Liver (tissue), 9 donors: ENCODE results near the gene GSTA2. TPM values are rescaled to one million over a fixed set of nuclear protein-coding genes. Genes with fewer than 3 reads are reported as not detected.

Experiments used
- DNase-seq: peaks from one replicate; pipeline ENCODE4 v3.0.0-alpha.2; 2017; ENCODE audit warnings: low spot score
- H3K27ac ChIP-seq, 2 donors: one replicate each; pipeline ENCODE4 v1.7.0; 2013; ENCODE audit warnings: inconsistent platforms in 2 of 2, low read length in 2 of 2, control low read depth in 1 of 2, low read depth in 1 of 2, mild to moderate bottlenecking in 1 of 2
- H3K27me3 ChIP-seq, 4 donors: one replicate each; pipeline versions ENCODE4 v1.6.1 to v1.7.0; 2013; ENCODE audit warnings: low read length in 3 of 4, inconsistent platforms in 1 of 4, mild to moderate bottlenecking in 1 of 4, moderate library complexity in 1 of 4; ENCODE audit not compliant: control insufficient read depth in 4 of 4, insufficient read depth in 4 of 4
- H3K36me3 ChIP-seq, 4 donors: one replicate each; pipeline versions ENCODE4 v1.6.1 to v1.7.0; 2013; ENCODE audit warnings: low read length in 3 of 4, mild to moderate bottlenecking in 3 of 4, low read depth in 1 of 4, moderate library complexity in 1 of 4; ENCODE audit not compliant: control insufficient read depth in 4 of 4, insufficient read depth in 3 of 4
- H3K4me1 ChIP-seq, 4 donors: one replicate each; pipeline versions ENCODE4 v1.6.1 to v1.7.0; 2013; ENCODE audit warnings: low read length in 3 of 4, mild to moderate bottlenecking in 3 of 4, moderate library complexity in 1 of 4; ENCODE audit not compliant: control insufficient read depth in 4 of 4, insufficient read depth in 4 of 4
- H3K4me3 ChIP-seq, 3 donors: one replicate each; pipeline versions ENCODE4 v1.6.1 to v1.7.0; 2013; ENCODE audit warnings: low read length in 3 of 3, control low read depth in 1 of 3, low read depth in 1 of 3, mild to moderate bottlenecking in 1 of 3
- H3K9ac ChIP-seq, 2 donors: one replicate each; pipeline ENCODE4 v1.7.0; 2013; ENCODE audit warnings: low read length in 2 of 2, mild to moderate bottlenecking in 2 of 2, moderate library complexity in 2 of 2, control low read depth in 1 of 2, low read depth in 1 of 2
- H3K9me3 ChIP-seq, 4 donors: one replicate each; pipeline versions ENCODE4 v1.6.1 to v1.7.0; 2013; ENCODE audit warnings: low read length in 3 of 4; ENCODE audit not compliant: control insufficient read depth in 4 of 4
- EGR1 ChIP-seq, 2 donors: IDR thresholded peaks; 2 replicates each; pipeline ENCODE4 v1.6.1; 2016 to 2018; ENCODE audit warnings: antibody characterized with exemption in 2 of 2, low read depth in 2 of 2
- FOXA2 ChIP-seq: IDR thresholded peaks from 2 replicates; pipeline ENCODE4 v1.6.1; 2016; ENCODE audit warnings: antibody characterized with exemption
- GABPA ChIP-seq, 2 donors: IDR thresholded peaks in 1 of 2; conservative IDR thresholded peaks in 1 of 2; 2 replicates each; pipeline ENCODE4 v1.6.1; 2016; ENCODE audit warnings: antibody characterized with exemption in 2 of 2, mild to moderate bottlenecking in 1 of 2, moderate library complexity in 1 of 2
- HNF4A ChIP-seq, 2 donors: conservative IDR thresholded peaks; 2 replicates each; pipeline ENCODE4 v1.6.1; 2016; ENCODE audit warnings: antibody characterized with exemption in 2 of 2, mild to moderate bottlenecking in 2 of 2
- HNF4G ChIP-seq: IDR thresholded peaks from 2 replicates; pipeline ENCODE4 v1.6.1; 2016; ENCODE audit warnings: antibody characterized with exemption
- JUND ChIP-seq, 2 donors: IDR thresholded peaks; 2 replicates each; pipeline ENCODE4 v1.6.1; 2016; ENCODE audit warnings: antibody characterized with exemption in 2 of 2
- NR2F2 ChIP-seq: IDR thresholded peaks from 2 replicates; pipeline ENCODE4 v1.6.1; 2016; ENCODE audit warnings: antibody characterized with exemption
- RAD21 ChIP-seq, 2 donors: IDR thresholded peaks; 2 replicates each; pipeline ENCODE4 v1.6.1; 2016; ENCODE audit warnings: antibody characterized with exemption in 2 of 2, mild to moderate bottlenecking in 2 of 2
- RXRA ChIP-seq, 2 donors: IDR thresholded peaks; 2 replicates each; pipeline ENCODE4 v1.6.1; 2017 to 2018; ENCODE audit warnings: antibody characterized with exemption in 2 of 2, mild to moderate bottlenecking in 1 of 2
- SP1 ChIP-seq: IDR thresholded peaks from 2 replicates; pipeline ENCODE4 v1.6.1; 2018; ENCODE audit warnings: antibody characterized with exemption, mild to moderate bottlenecking
- TAF1 ChIP-seq: conservative IDR thresholded peaks from 2 replicates; pipeline ENCODE4 v1.6.1; 2016; ENCODE audit warnings: antibody characterized with exemption, mild to moderate bottlenecking
- YY1 ChIP-seq: IDR thresholded peaks from 2 replicates; pipeline ENCODE4 v1.6.1; 2016; ENCODE audit warnings: antibody characterized with exemption, mild to moderate bottlenecking
- WGBS: extraction: QIAGEN DNeasy Blood & Tissue Kit; methylation state at CpG from one replicate; pipeline ENCODE4 v1.1.7; 2013; 5-methylcytosine and 5-hydroxymethylcytosine counted together
- polyA plus RNA-seq, 2 donors: library from polyadenylated mRNA; stranded (reverse) in 1 of 2; unstranded in 1 of 2; fragments of 200-250 nt in 1 of 2; fragments of >200 nt in 1 of 2; fragmentation: Nextera tagmentation in 1 of 2; extraction: Ambion mirVana in 1 of 2; gene quantifications; one replicate each; pipeline versions ENCODE4 v1.2.1 to v1.2.3, GENCODE V29; 2013 to 2015
- total RNA-seq, 2 donors: library from RNA; depleted of rRNA; stranded (reverse); fragments of >200 nt; gene quantifications; one replicate each; pipeline ENCODE4 v1.2.3, GENCODE V29; 2014
- TF ChIP-seq, protein P1 (sequence below): IDR thresholded peaks from 2 replicates; pipeline ENCODE4 v1.6.1; 2016; ENCODE audit warnings: antibody characterized with exemption
- TF ChIP-seq, protein P2 (sequence below): IDR thresholded peaks from 2 replicates; pipeline ENCODE4 v1.6.1; 2016; ENCODE audit warnings: antibody characterized with exemption
- TF ChIP-seq, protein P3 (sequence below): IDR thresholded peaks from 2 replicates; pipeline ENCODE4 v1.6.1; 2016; ENCODE audit warnings: antibody characterized with exemption, mild to moderate bottlenecking
- donor health status: healthy.
- donor health status: healthy.
- donor health status: healthy.
- donor health status: healthy.
- donor health status: healthy.

GSTA2 gene
- total and polyA plus RNA-seq, 4 donors, result 1.4 to 110 (median 2.1) TPM

DNA sequence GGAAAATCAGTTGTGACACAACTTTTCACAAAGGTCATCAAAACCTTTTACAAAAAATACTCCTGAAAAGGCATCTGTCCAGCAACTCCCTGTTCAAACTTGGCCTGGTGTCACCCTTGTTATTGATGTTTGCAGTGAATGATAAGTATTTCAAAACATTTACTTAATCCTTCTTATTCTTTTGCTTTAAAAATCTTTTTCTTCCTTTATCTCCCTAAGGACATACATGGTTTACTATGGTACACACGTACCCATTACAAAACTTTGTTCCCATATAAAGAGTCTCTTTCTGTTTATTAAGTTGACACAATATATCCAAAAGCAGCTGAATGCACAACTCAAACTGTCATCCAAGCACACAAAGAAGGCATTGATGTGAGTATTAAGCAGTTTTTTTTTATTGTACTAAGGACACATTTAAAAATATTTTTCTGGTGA, 17.5 kb downstream of the GSTA2 start (continued):
- TF ChIP-seq, protein P1, sequence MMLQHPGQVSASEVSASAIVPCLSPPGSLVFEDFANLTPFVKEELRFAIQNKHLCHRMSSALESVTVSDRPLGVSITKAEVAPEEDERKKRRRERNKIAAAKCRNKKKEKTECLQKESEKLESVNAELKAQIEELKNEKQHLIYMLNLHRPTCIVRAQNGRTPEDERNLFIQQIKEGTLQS, result no peak
- TF ChIP-seq FOXA2, result peak; percentile 76
- TF ChIP-seq RXRA (IDR thresholded peaks at IDR 0.05), result peak; percentile 79 to 87
- peak in 1 of 2 donors; percentile 47 for TF ChIP-seq RAD21 (IDR thresholded peaks at IDR 0.05)
- no peak for TF ChIP-seq HNF4G
- peak; percentile 61 for TF ChIP-seq SP1
- peak; percentile 42 for TF ChIP-seq JUND (IDR thresholded peaks at IDR 0.05)
- peak; percentile 13 for TF ChIP-seq TAF1
- peak; percentile 79 for TF ChIP-seq HNF4A (conservative IDR thresholded peaks at IDR 0.05)
- no peak for TF ChIP-seq EGR1 (IDR thresholded peaks at IDR 0.05; ENCODE audit: low read depth in 2 of 2)
- TF ChIP-seq, protein P2, sequence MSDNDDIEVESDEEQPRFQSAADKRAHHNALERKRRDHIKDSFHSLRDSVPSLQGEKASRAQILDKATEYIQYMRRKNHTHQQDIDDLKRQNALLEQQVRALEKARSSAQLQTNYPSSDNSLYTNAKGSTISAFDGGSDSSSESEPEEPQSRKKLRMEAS, result peak; percentile 32
- TF ChIP-seq YY1, result no peak

DNA sequence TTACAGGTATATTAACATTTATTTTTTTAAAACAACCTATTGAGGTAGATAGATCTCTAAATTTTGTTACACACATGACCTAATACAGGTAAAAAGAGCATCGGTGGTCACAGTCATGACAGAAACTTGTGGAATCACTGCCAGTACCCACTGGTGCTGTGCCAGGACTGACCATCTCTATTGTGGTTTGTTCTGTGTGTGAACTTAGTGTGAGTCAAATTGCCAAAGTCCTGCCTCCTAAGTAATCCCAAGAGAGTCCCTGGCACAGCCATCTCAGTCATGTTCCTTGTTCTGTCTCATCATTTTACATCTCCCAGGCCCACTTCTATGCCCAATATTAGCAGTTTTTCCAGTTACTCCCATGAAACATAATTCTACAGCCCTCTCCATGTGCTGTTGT, 21.4 kb downstream of the GSTA2 start:
- no peak for DNase-seq
- Histone ChIP-seq H3K9me3 (no peaks in the 10 kb centered on the region), H3K9ac (no peak overlapping the region), H3K27me3 (no peaks in the 10 kb centered on the region), H3K36me3 (no peaks in the 10 kb centered on the region), H3K4me3 (no peak overlapping the region), H3K4me1 (peaks cover 0 to 38% (median 34%) of the 10 kb centered on the region in 4 donors), H3K27ac (no peak overlapping the region)
- TF ChIP-seq HNF4A (conservative IDR thresholded peaks at IDR 0.05) (peak in 1 of 2 donors; percentile 48), YY1 (no peak), RXRA (IDR thresholded peaks at IDR 0.05) (peak in 1 of 2 donors; percentile 28)
- WGBS, result 45% methylated on average over 1 of the region's 1 CpG

DNA sequence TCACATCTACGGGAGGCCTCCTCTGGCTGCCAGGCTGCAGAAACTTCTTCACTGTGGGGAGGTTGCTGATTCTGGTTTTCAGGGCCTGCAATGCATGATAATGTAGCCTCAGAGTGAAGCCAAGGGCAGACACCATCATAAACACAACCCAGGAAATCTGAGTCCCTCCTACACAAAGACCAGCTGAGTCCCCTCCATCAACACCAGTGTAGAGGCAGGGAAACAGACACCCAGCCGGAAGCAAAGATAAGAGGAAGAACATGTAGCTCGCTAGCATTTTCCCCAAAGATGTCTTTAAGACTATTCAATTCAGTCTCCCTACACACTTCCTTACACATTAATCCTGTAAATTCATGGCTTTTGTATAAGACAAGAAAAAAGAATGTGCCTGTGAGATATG, 23.6 kb downstream of the GSTA2 start:
- no peaks in the 10 kb centered on the region for H3K36me3 ChIP-seq
- DNase-seq, result no peak
- H3K27ac ChIP-seq, result no peak overlapping the region
- no peaks in the 10 kb centered on the region for H3K9me3 ChIP-seq
- H3K4me1 ChIP-seq, result peaks cover 8 to 37% (median 32%) of the 10 kb centered on the region in 4 donors
- peak overlapping the region in 1 of 3 donors; percentile 22 for H3K4me3 ChIP-seq
- WGBS, result 86% methylated on average over 3 of the region's 3 CpGs
- no peak overlapping the region for H3K9ac ChIP-seq
- H3K27me3 ChIP-seq, result no peaks in the 10 kb centered on the region
- TF ChIP-seq, protein P3, sequence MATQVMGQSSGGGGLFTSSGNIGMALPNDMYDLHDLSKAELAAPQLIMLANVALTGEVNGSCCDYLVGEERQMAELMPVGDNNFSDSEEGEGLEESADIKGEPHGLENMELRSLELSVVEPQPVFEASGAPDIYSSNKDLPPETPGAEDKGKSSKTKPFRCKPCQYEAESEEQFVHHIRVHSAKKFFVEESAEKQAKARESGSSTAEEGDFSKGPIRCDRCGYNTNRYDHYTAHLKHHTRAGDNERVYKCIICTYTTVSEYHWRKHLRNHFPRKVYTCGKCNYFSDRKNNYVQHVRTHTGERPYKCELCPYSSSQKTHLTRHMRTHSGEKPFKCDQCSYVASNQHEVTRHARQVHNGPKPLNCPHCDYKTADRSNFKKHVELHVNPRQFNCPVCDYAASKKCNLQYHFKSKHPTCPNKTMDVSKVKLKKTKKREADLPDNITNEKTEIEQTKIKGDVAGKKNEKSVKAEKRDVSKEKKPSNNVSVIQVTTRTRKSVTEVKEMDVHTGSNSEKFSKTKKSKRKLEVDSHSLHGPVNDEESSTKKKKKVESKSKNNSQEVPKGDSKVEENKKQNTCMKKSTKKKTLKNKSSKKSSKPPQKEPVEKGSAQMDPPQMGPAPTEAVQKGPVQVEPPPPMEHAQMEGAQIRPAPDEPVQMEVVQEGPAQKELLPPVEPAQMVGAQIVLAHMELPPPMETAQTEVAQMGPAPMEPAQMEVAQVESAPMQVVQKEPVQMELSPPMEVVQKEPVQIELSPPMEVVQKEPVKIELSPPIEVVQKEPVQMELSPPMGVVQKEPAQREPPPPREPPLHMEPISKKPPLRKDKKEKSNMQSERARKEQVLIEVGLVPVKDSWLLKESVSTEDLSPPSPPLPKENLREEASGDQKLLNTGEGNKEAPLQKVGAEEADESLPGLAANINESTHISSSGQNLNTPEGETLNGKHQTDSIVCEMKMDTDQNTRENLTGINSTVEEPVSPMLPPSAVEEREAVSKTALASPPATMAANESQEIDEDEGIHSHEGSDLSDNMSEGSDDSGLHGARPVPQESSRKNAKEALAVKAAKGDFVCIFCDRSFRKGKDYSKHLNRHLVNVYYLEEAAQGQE, result no peak
- TF ChIP-seq GABPA (IDR thresholded peaks at IDR 0.05 in 1 of 2, conservative IDR thresholded peaks at IDR 0.05 in 1 of 2), result no peak
- TF ChIP-seq RAD21 (IDR thresholded peaks at IDR 0.05), result no peak
- TF ChIP-seq YY1, result no peak
- TF ChIP-seq SP1, result no peak
- TF ChIP-seq FOXA2, result no peak
- no peak for TF ChIP-seq NR2F2
